Peyer's patch (tissue), 4 donors: ENCODE measurements around the gene CLASP1.

Experiments used
- POLR2A ChIP-seq, 2 donors: fragments of 450-650 bp; IDR thresholded peaks; one replicate each; pipeline ENCODE4 v1.5.1; 2017; ENCODE audit warnings: antibody characterized with exemption in 2 of 2, mild to moderate bottlenecking in 2 of 2, moderate library complexity in 2 of 2
- TF ChIP-seq, protein P1 (sequence below), 6 experiments: fragments of 450-650 bp in 4 of 6; fragments of 200-600 bp in 2 of 6; sonication (generic) in 1 of 6; IDR thresholded peaks; one replicate each; pipeline ENCODE4 v1.5.1; 2017 to 2019; ENCODE audit warnings: antibody characterized with exemption in 6 of 6, mild to moderate bottlenecking in 3 of 6, moderate library complexity in 1 of 6

DNA sequence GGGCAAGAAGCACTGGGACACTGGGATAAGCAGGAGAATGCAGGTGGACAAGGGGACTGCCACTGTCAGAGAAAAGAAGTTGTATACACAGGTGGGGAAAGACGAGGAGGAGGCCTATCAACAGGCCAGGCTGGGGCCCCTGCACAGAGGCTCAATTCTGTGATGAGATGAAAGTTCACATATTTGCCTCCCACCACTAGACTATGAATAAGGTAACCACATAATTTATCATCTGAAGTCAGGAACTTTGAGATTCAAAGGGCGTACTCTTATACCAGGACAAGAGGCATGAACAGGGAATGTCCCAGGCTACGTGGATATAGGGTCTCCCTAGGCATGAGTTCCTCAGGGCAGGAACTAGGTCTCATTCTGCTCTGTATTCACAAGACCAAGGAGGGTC, 84.4 kb downstream of the CLASP1 start:
- TF ChIP-seq, protein P1, sequence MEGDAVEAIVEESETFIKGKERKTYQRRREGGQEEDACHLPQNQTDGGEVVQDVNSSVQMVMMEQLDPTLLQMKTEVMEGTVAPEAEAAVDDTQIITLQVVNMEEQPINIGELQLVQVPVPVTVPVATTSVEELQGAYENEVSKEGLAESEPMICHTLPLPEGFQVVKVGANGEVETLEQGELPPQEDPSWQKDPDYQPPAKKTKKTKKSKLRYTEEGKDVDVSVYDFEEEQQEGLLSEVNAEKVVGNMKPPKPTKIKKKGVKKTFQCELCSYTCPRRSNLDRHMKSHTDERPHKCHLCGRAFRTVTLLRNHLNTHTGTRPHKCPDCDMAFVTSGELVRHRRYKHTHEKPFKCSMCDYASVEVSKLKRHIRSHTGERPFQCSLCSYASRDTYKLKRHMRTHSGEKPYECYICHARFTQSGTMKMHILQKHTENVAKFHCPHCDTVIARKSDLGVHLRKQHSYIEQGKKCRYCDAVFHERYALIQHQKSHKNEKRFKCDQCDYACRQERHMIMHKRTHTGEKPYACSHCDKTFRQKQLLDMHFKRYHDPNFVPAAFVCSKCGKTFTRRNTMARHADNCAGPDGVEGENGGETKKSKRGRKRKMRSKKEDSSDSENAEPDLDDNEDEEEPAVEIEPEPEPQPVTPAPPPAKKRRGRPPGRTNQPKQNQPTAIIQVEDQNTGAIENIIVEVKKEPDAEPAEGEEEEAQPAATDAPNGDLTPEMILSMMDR (IDR thresholded peaks at IDR 0.05): no peak
- TF ChIP-seq POLR2A (IDR thresholded peaks at IDR 0.05): no peak
